NCI-H1930 (cell line): Measurements from ENCODE around the gene SFXN3.
A peak's percentile ranks its signal among the peaks of the same experiment; 100 is the strongest.

ENCODE experiments used
- DNase-seq, 2 experiments: peaks; one replicate each; lab custom pipeline; 2025; lab: John Stamatoyannopoulos, UW

Gene SFXN3

GRCh38 chr10:101031128-101031795 is at the start of gene SFXN3, which contains the start of gene PDZD7:
TSS of gene SFXN3 (plus strand) at chr10:101031234. CDS start at chr10:101034695, 3,461 bp downstream.
TSS of gene PDZD7 (minus strand) at chr10:101031129. CDS start at chr10:101030219, 910 bp downstream.
- peak; percentile 64 to 80 for DNase-seq

GRCh38 chr10:100982916-100983830 is 47.9 kb upstream of the SFXN3 start:
- DNase-seq: no peak

GRCh38 chr10:100983868-100984671 is 47.0 kb upstream of the SFXN3 start:
- DNase-seq: no peak

- no peak for DNase-seq
Observed at GRCh38 chr10:100984672-100985177, 46.3 kb upstream of the SFXN3 start.

GRCh38 chr10:100985336-100985735 is 45.7 kb upstream of the SFXN3 start:
- DNase-seq: no peak

- no peak for DNase-seq
Observed at GRCh38 chr10:100986623-100986951, 44.4 kb upstream of the SFXN3 start.

- peak; percentile 47 to 67 for DNase-seq
Observed at GRCh38 chr10:100986952-100987684, 43.9 kb upstream of the SFXN3 start, which contains the start of the genes MRPL43 and TWNK. TSS of gene MRPL43 (minus strand) at chr10:100987497. CDS start at chr10:100987443, 54 bp downstream. TSS of gene TWNK (plus strand) at chr10:100987543. CDS start at chr10:100988211, 668 bp downstream.

- no peak for DNase-seq
Observed at GRCh38 chr10:100987685-100988049, 43.4 kb upstream of the SFXN3 start.

GRCh38 chr10:100988166-100988565 is 42.9 kb upstream of the SFXN3 start:
- no peak for DNase-seq

- DNase-seq: no peak
Observed at GRCh38 chr10:100989088-100989487, 41.9 kb upstream of the SFXN3 start.

GRCh38 chr10:100993986-100994708 is 36.9 kb upstream of the SFXN3 start:
- DNase-seq: no peak

GRCh38 chr10:100995181-100995580 is 35.9 kb upstream of the SFXN3 start:
- DNase-seq: no peak

- peak in 1 of 2 experiments; percentile 5 for DNase-seq
Observed at GRCh38 chr10:100996678-100997359, 34.2 kb upstream of the SFXN3 start.

GRCh38 chr10:100997360-100998182 is 33.5 kb upstream of the SFXN3 start:
- DNase-seq: peak; percentile 41 to 75

- peak; percentile 51 to 69 for DNase-seq
Observed at GRCh38 chr10:100998183-100998990, 32.6 kb upstream of the SFXN3 start.

GRCh38 chr10:100998991-100999741 is 31.9 kb upstream of the SFXN3 start:
- DNase-seq: peak; percentile 26 to 70

GRCh38 chr10:100999742-101000126 is 31.3 kb upstream of the SFXN3 start, which contains the start of gene LZTS2:
TSS of gene LZTS2 (plus strand) at chr10:100999808. CDS start at chr10:101002539, 2,731 bp downstream.
- DNase-seq: no peak
